K562 (cell line): ENCODE data around the gene PDE6D. TPM values are rescaled to one million over a fixed set of nuclear protein-coding genes. Genes with fewer than 3 reads are reported as not detected.

ENCODE experiments used
- ATAC-seq: fragments of 200-7000 bp; cut with Tn5 transposase; 3 replicates; pipeline ENCODE4 v1.9.1; 2020; ENCODE audit warnings: moderate library complexity
- BruUV-seq: library from RNA; stranded (reverse); fragments of 400-500 nt; replicated peaks from 2 replicates; lab custom pipeline; 2021; lab: Mats Ljungman, UMichigan
- CTCF ChIA-PET: fragments of 300-600 bp; formaldehyde crosslinking; extraction: SDS; loops from one replicate; lab custom pipeline; 2021; ENCODE audit warnings: low intra/inter-chr PET ratio; lab: Yijun Ruan, JAX
- POLR2A ChIA-PET: fragments of 300-600, 350-650 bp; sonication (Branson Sonifier 250); formaldehyde crosslinking; extraction: SDS; loops from one replicate; lab custom pipeline; 2021; ENCODE audit warnings: antibody characterized with exemption, inconsistent platforms; lab: Yijun Ruan, JAX
- DNase-seq, 4 experiments: peaks; one replicate each; pipeline versions ENCODE4 v3.0.0 to v3.0.0-alpha.2; 2011 to 2018; ENCODE audit warnings: low spot score in 3 of 4, mixed read lengths in 3 of 4; ENCODE audit errors: extremely low read depth in 1 of 4
- FAIRE-seq: peaks from 2 replicates; lab custom pipeline; 2011; peaks lifted over from hg19 to GRCh38; lab: Jason Lieb, UNC
- H2AFZ ChIP-seq: 2 replicates; pipeline ENCODE4 v1.6.0; 2011; ENCODE audit warnings: low read depth, low read length, control low read depth, inconsistent platforms
- H3K27ac ChIP-seq: fragments of 200-600 bp; 3 replicates; pipeline ENCODE4 v1.8.0; 2011; ENCODE audit warnings: low read depth, mild to moderate bottlenecking, control low read depth, inconsistent platforms, low read length, moderate library complexity, mixed read lengths; ENCODE audit errors: extremely low read depth
- H3K27me3 ChIP-seq, 2 experiments: fragments of 300-600 bp in 1 of 2; 2 replicates in 1 of 2; 3 replicates in 1 of 2; pipeline versions ENCODE4 v1.6.0 to v1.8.0; 2011; ENCODE audit warnings: inconsistent platforms in 2 of 2, low read length in 2 of 2, mild to moderate bottlenecking in 1 of 2, mixed read lengths in 1 of 2, moderate library complexity in 1 of 2; ENCODE audit not compliant: control insufficient read depth in 2 of 2, insufficient read depth in 2 of 2
- H3K36me3 ChIP-seq: fragments of 300-600 bp; 3 replicates; pipeline ENCODE4 v1.8.0; 2011; ENCODE audit warnings: mild to moderate bottlenecking, low read length, inconsistent platforms; ENCODE audit not compliant: control insufficient read depth, insufficient read depth
- H3K4me1 ChIP-seq, 2 experiments: fragments of 200-600 bp in 1 of 2; replicated peaks in 1 of 2; 2 replicates in 1 of 2; 3 replicates in 1 of 2; pipeline versions ENCODE4 v1.5.1 to v1.8.0; 2011; ENCODE audit warnings: inconsistent platforms in 2 of 2, low read length in 2 of 2, mild to moderate bottlenecking in 1 of 2, mixed read lengths in 1 of 2, moderate library complexity in 1 of 2; ENCODE audit not compliant: control insufficient read depth in 2 of 2, insufficient read depth in 2 of 2
- H3K4me2 ChIP-seq: 2 replicates; pipeline ENCODE4 v1.6.1; 2011; ENCODE audit warnings: low read length, control low read depth, inconsistent platforms, mixed read lengths; ENCODE audit not compliant: insufficient read depth
- H3K4me3 ChIP-seq: fragments of 200-600 bp; sonication (generic), shearing (Covaris generic); 2 replicates; pipeline ENCODE4 v1.5.1; 2016; ENCODE audit warnings: control low read depth, inconsistent platforms
- H3K79me2 ChIP-seq: fragments of 200-600 bp; 3 replicates; pipeline ENCODE4 v1.8.0; 2011; ENCODE audit warnings: low read length, inconsistent platforms; ENCODE audit not compliant: control insufficient read depth, insufficient read depth
- H3K9ac ChIP-seq, 2 experiments: 2 replicates each; pipeline versions ENCODE4 v1.6.0 to v1.6.1; 2011; ENCODE audit warnings: low read depth in 2 of 2, low read length in 2 of 2, control low read depth in 1 of 2, inconsistent platforms in 1 of 2, mild to moderate bottlenecking in 1 of 2, mixed read lengths in 1 of 2; ENCODE audit not compliant: insufficient read depth in 1 of 2
- H3K9me1 ChIP-seq: one replicate; pipeline ENCODE4 v1.6.0; 2011; ENCODE audit warnings: inconsistent platforms, mild to moderate bottlenecking, low read length, moderate library complexity; ENCODE audit not compliant: control insufficient read depth, insufficient read depth
- H3K9me3 ChIP-seq: replicated peaks from 2 replicates; pipeline ENCODE4 v1.5.1; 2011; ENCODE audit warnings: low read depth, low read length, inconsistent platforms; ENCODE audit not compliant: control insufficient read depth, insufficient read depth
- H4K20me1 ChIP-seq: replicated peaks from 2 replicates; pipeline ENCODE4 v1.6.1; 2011; ENCODE audit warnings: low read length, inconsistent platforms, mixed read lengths; ENCODE audit not compliant: control insufficient read depth, insufficient read depth
- BCOR ChIP-seq: fragments of 450-650 bp; IDR thresholded peaks from 2 replicates; pipeline ENCODE4 v1.6.1; 2016
- ELK3 ChIP-seq: fragments of 450-650 bp; formaldehyde crosslinking; IDR thresholded peaks from 2 replicates; pipeline ENCODE4 v1.4.0; 2020; ENCODE audit warnings: mild to moderate bottlenecking
- FUS ChIP-seq: fragments of 200-400 bp; formaldehyde crosslinking; optimal IDR thresholded peaks from 2 replicates; pipeline ENCODE3; 2017; ENCODE audit warnings: low read depth, low read length
- HMG20B ChIP-seq: fragments of 250-450 bp; sonication (Bioruptor Pico); IDR thresholded peaks from 2 replicates; pipeline ENCODE4 v1.5.0; 2021; ENCODE audit warnings: mild to moderate bottlenecking
- KHSRP ChIP-seq: fragments of 450-650 bp; IDR thresholded peaks from 2 replicates; pipeline ENCODE4 v1.6.1; 2017
- PHF21A ChIP-seq: fragments of 450-650 bp; IDR thresholded peaks from 2 replicates; pipeline ENCODE4 v1.6.1; 2017; ENCODE audit warnings: low read depth, borderline replicate concordance
- SAFB ChIP-seq: fragments of 200-400 bp; formaldehyde crosslinking; IDR thresholded peaks from 2 replicates; pipeline ENCODE4 v1.6.1; 2017; ENCODE audit warnings: low read depth, low read length, borderline replicate concordance
- SLC30A9 ChIP-seq: fragments of 250-450 bp; sonication (Bioruptor Pico); IDR thresholded peaks from 2 replicates; pipeline ENCODE4 v1.8.0; 2022; ENCODE audit warnings: mild to moderate bottlenecking, moderate library complexity
- STAG1 ChIP-seq: sonication (generic); formaldehyde crosslinking; IDR thresholded peaks from 2 replicates; pipeline ENCODE4 v1.5.0; 2020; ENCODE audit warnings: missing genetic modification reagents, borderline replicate concordance
- ZNF408 ChIP-seq: fragments of 250-450 bp; sonication (Bioruptor Pico); IDR thresholded peaks from 2 replicates; pipeline ENCODE4 v1.4.0; 2020; ENCODE audit warnings: low read depth, mild to moderate bottlenecking, moderate library complexity
- WGBS: fragments of 100-300 bp; shearing (Covaris generic); methylation state at CpG from one replicate; pipeline ENCODE4 v1.1.6; 2016; ENCODE audit warnings: low coverage, mixed read lengths; ENCODE audit not compliant: insufficient coverage; ENCODE audit errors: missing lambda C conversion rate; 5-methylcytosine and 5-hydroxymethylcytosine counted together
- in situ Hi-C: fragments of 300-500 bp; cut with MboI; formaldehyde crosslinking; loops from 4 replicates; pipeline ENCODE4 v1.15.0; 2018; ENCODE audit warnings: inconsistent platforms, mixed read lengths
- intact Hi-C: fragments of 100-400 bp; cut with micrococcal nuclease; formaldehyde crosslinking; loops from 2 replicates; pipeline ENCODE4 v1.14.2; 2022
- polyA plus RNA-seq, 8 experiments: library from polyadenylated mRNA; depleted of rRNA in 4 of 8; stranded (reverse) in 5 of 8; unstranded in 3 of 8; fragments of >200 nt; fragmentation: Nextera tagmentation in 2 of 8; fragmentation: Illumina TruSeq in 1 of 8; extraction: Ambion mirVana in 2 of 8; extraction: Trizol in 1 of 8; gene quantifications; 2 replicates each; pipeline versions ENCODE4 v1.2.1 to v1.2.3, GENCODE V29; 2011 to 2014; ENCODE audit warnings: inconsistent platforms in 1 of 8, missing spikeins in 1 of 8
- total RNA-seq, 7 experiments: library from RNA; depleted of rRNA in 6 of 7; stranded (reverse); fragments of >200 nt in 6 of 7; fragmentation: Illumina TruSeq in 2 of 7; extraction: Trizol in 2 of 7; gene quantifications; 2 replicates each; pipeline versions ENCODE4 v1.2.1 to v1.2.3, GENCODE V29; 2011 to 2021; ENCODE audit warnings: low replicate concordance in 1 of 7
- TF ChIP-seq, protein P1 (sequence below): fragments of 250-450 bp; sonication (Bioruptor Pico); IDR thresholded peaks from 2 replicates; pipeline ENCODE4 v1.5.0; 2021

Gene PDE6D
- total and polyA plus RNA-seq, 9 of the 15 experiments (the other 6 are each of a cell fraction or from before 2014, with no cell fraction given) = 0.65 to 11.6 (median 7.0) TPM

GRCh38 chr2:231807020-231807419 lies 25.9 kb upstream of the PDE6D start:
- ATAC-seq (no peak), FAIRE-seq (no peak), DNase-seq (no peak)
- no peak overlapping the region for H3K9ac ChIP-seq
- no peaks in the 10 kb centered on the region for H3K9me3 ChIP-seq
- no peaks in the 10 kb centered on the region for H3K4me1 ChIP-seq
- H3K4me2 ChIP-seq = no peak overlapping the region
- in situ Hi-C loops (no loop called here), intact Hi-C loops (no loop called here)
- no peak overlapping the region for H2AFZ ChIP-seq
- CTCF ChIA-PET = no interaction called here
- H3K27ac ChIP-seq = no peak overlapping the region
- H3K36me3 ChIP-seq = peaks cover 25% of the 10 kb centered on the region; the same call in 1 of the 3 replicates
- H3K79me2 ChIP-seq = no peaks in the 10 kb centered on the region
- H3K27me3 ChIP-seq = no peaks in the 10 kb centered on the region
- TF ChIP-seq BCOR (no peak), ZNF408 (CRISPR knock-in tag) (no peak), KHSRP (no peak)
- TF ChIP-seq, all 486 proteins: peak for 0
- WGBS = 29% methylated on average over 1 of the region's 2 CpGs
- POLR2A ChIA-PET = no interaction called here
- Histone ChIP-seq H4K20me1 (no peaks in the 10 kb centered on the region), H3K4me3 (no peak overlapping the region), H3K9me1 (no peaks in the 10 kb centered on the region)
- BruUV-seq = no TSS peak

GRCh38 chr2:231803501-231804138 lies 22.5 kb upstream of the PDE6D start:
- Histone ChIP-seq H3K9me1 (no peaks in the 10 kb centered on the region), H3K9me3 (no peaks in the 10 kb centered on the region), H3K79me2 (no peaks in the 10 kb centered on the region), H3K27ac (no peak overlapping the region), H3K4me2 (no peak overlapping the region)
- intact Hi-C loops = no loop called here
- POLR2A ChIA-PET = no interaction called here
- no peak for ATAC-seq
- no TSS peak for BruUV-seq
- CTCF ChIA-PET = no interaction called here
- no peak for TF ChIP-seq PHF21A
- TF ChIP-seq STAG1 = no peak
- no peak for TF ChIP-seq FUS
- TF ChIP-seq ELK3 (CRISPR knock-in tag) = no peak
- TF ChIP-seq, protein P1, sequence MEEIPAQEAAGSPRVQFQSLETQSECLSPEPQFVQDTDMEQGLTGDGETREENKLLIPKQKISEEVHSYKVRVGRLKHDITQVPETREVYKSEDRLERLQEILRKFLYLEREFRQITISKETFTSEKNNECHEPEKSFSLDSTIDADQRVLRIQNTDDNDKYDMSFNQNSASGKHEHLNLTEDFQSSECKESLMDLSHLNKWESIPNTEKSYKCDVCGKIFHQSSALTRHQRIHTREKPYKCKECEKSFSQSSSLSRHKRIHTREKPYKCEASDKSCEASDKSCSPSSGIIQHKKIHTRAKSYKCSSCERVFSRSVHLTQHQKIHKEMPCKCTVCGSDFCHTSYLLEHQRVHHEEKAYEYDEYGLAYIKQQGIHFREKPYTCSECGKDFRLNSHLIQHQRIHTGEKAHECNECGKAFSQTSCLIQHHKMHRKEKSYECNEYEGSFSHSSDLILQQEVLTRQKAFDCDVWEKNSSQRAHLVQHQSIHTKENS (CRISPR knock-in tag) = no peak
- no peak for TF ChIP-seq SAFB
- TF ChIP-seq HMG20B (CRISPR knock-in tag) = no peak
- no peak for TF ChIP-seq SLC30A9 (CRISPR knock-in tag)
- TF ChIP-seq, all 486 proteins: peak for 0
- Histone ChIP-seq H3K27me3 (no peaks in the 10 kb centered on the region), H3K9ac (no peak overlapping the region), H2AFZ (no peak overlapping the region), H3K4me1 (no peaks in the 10 kb centered on the region), H3K36me3 (peaks cover 48% of the 10 kb centered on the region; the same call in 2 of the 3 replicates), H3K4me3 (no peak overlapping the region), H4K20me1 (no peaks in the 10 kb centered on the region)
- FAIRE-seq (no peak), DNase-seq (no peak)
- WGBS = 91% methylated on average over 8 of the region's 9 CpGs
- in situ Hi-C loops = no loop called here
